GM10266 (cell line): ENCODE results near the gene PITX2.
A peak's percentile ranks its signal among the peaks of the same experiment; 100 is the strongest.

Experiments used
- DNase-seq: peaks from one replicate; pipeline ENCODE4 v3.0.0; 2012; ENCODE audit errors: extremely low spot score
- CTCF ChIP-seq: IDR thresholded peaks from 2 replicates; pipeline ENCODE4 v1.5.1; 2012; ENCODE audit warnings: mild to moderate bottlenecking, low read depth; ENCODE audit not compliant: control insufficient read depth, insufficient read depth; ENCODE audit errors: missing control alignments

PITX2 gene

DNA sequence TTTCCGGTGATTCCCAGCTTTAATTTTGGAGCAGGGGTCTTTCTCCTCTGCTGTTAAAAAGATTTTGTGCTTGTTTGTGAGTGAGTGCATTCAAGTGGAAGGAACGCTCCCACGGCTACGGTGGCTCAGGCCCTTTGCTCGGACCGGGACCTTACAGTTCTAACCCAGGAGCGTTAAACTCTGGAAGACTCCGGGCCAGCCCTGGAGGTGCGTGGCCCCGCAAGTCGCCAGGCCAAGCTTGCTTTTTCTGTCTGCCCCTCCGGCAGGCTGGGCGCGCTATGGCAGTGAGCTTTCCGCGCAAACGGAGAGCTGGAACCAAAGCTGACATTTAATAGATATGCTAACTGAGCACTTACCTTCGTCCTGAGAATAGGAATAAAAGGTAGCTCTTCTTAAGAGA, 18.3 kb upstream of the PITX2 start:
- no peak for TF ChIP-seq CTCF
- no peak for DNase-seq

DNA sequence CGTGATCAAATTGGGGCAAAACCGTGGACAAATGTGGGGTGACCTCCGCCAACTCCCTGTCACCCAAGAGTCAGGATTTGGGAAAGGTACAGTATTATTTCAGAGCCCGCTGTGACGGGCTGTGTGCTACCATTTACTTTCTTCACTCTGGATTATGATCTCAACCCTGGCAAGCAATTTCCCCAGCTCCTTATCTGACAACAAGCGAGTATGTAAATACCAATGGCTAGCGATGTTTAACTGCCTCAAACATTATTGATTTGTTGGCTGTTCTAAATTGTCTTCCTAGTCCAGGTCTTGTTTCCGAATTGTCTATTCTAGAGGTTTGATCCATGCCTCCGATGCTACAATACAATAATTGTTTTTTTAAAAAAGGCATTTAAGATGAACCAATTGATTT, 17.7 kb upstream of the PITX2 start:
- DNase-seq = no peak
- no peak for TF ChIP-seq CTCF

- no peak for TF ChIP-seq CTCF
- DNase-seq = peak; percentile 7
Observed at GRCh38 chr4:110639207-110640090, 16.6 kb upstream of the PITX2 start.

GRCh38 chr4:110638089-110638746, 15.3 kb upstream of the PITX2 start:
- TF ChIP-seq CTCF = no peak
- no peak for DNase-seq

DNA sequence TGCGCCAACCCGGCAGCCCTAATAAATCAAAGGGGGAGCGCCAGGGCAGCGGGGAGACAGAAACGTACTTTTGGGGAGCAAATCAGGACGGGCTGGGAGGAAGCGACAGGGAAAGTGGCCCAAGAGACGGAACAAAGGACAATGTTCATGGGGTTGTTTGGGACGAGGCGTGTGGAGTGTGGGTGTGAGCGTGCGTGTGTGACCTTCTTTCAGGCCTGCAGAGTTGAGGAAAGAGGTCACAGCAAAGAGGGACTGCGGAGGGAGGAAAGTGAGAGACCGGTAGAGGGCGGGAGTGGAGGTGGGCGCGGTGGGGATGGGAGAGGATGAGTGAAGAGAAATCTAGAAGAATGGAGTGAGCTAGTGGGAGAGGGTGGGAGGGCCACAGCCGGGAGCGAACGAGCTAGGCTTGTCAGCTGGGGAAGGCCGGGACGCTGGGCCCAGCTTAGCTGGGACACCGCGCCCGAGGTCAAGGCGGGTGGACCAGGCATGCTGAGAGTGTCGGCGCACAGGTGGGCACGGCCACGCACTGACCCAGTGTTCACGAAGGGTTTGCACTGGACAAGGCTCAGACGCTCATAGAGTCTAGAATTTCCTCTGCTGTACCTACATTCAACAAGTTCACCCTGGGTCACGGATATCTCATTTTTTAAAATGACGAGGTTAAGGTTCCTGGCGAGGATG, 14.7 kb upstream of the PITX2 start:
- DNase-seq = peak; percentile 16

GRCh38 chr4:110636680-110637407, 14.0 kb upstream of the PITX2 start:
- no peak for TF ChIP-seq CTCF
- peak; percentile 25 for DNase-seq

More for the DNA sequence above, 14.7 kb upstream of the PITX2 start:
- no peak for TF ChIP-seq CTCF
